ENCODE results near the gene ZNF320. TPM values are rescaled to one million over a fixed set of nuclear protein-coding genes. Genes with fewer than 3 reads are reported as not detected.

The ZNF320 gene
- total and polyA plus RNA-seq, 9 of the 15 experiments (the other 6 are each of a cell fraction or from before 2014, with no cell fraction given), result 5.4 to 25.6 (median 11.7) TPM

GRCh38 chr19:52942386-52943133 is 45.1 kb upstream of the ZNF320 start (continued):
- TF ChIP-seq SRF (CRISPR knock-in tag; IDR thresholded peaks at IDR 0.05), result peak in 1 of 2 experiments; percentile 61; a peak in 1 of 4 replicates
- TF ChIP-seq PML (IDR thresholded peaks at IDR 0.05; ENCODE audit: low read length), result peak; percentile 68; the same call in 1 of the 2 replicates
- TF ChIP-seq CREM (IDR thresholded peaks at IDR 0.05; ENCODE audit: low read depth), result peak; percentile 81
- no peak for TF ChIP-seq MED1 (CRISPR knock-in tag; IDR thresholded peaks at IDR 0.05; ENCODE audit: borderline replicate concordance)
- no peak for TF ChIP-seq NEUROD1 (IDR thresholded peaks at IDR 0.05; ENCODE audit: borderline replicate concordance, low read depth, low read length, partially characterized antibody)
- no peak for TF ChIP-seq KDM1A (IDR thresholded peaks at IDR 0.05)
- TF ChIP-seq, protein P1, sequence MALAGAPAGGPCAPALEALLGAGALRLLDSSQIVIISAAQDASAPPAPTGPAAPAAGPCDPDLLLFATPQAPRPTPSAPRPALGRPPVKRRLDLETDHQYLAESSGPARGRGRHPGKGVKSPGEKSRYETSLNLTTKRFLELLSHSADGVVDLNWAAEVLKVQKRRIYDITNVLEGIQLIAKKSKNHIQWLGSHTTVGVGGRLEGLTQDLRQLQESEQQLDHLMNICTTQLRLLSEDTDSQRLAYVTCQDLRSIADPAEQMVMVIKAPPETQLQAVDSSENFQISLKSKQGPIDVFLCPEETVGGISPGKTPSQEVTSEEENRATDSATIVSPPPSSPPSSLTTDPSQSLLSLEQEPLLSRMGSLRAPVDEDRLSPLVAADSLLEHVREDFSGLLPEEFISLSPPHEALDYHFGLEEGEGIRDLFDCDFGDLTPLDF (CRISPR knock-in tag; IDR thresholded peaks at IDR 0.05), result no peak
- TF ChIP-seq PTTG1 (tag; IDR thresholded peaks at IDR 0.05; ENCODE audit: low read depth), result no peak
- TF ChIP-seq, protein P2, sequence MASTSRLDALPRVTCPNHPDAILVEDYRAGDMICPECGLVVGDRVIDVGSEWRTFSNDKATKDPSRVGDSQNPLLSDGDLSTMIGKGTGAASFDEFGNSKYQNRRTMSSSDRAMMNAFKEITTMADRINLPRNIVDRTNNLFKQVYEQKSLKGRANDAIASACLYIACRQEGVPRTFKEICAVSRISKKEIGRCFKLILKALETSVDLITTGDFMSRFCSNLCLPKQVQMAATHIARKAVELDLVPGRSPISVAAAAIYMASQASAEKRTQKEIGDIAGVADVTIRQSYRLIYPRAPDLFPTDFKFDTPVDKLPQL (IDR thresholded peaks at IDR 0.05; ENCODE audit: extremely low read depth, insufficient read length), result no peak
- TF ChIP-seq HDGF (IDR thresholded peaks at IDR 0.05), result no peak
- no peak for TF ChIP-seq SMAD1 (IDR thresholded peaks at IDR 0.05; ENCODE audit: low read depth, low read length, partially characterized antibody)
- TF ChIP-seq EHMT2 (IDR thresholded peaks at IDR 0.05), result no peak
- peak; percentile 91 for TF ChIP-seq ELF2 (CRISPR knock-in tag; IDR thresholded peaks at IDR 0.05)
- no peak for TF ChIP-seq ZBTB1 (CRISPR knock-in tag; IDR thresholded peaks at IDR 0.05; ENCODE audit: borderline replicate concordance, low read depth)
- peak; percentile 84 for TF ChIP-seq ATF7 (IDR thresholded peaks at IDR 0.05)
- TF ChIP-seq RB1 (IDR thresholded peaks at IDR 0.05; ENCODE audit: low read depth), result no peak
- no peak for TF ChIP-seq COPS2 (conservative IDR thresholded peaks at IDR 0.05)
- no peak for TF ChIP-seq NBN (IDR thresholded peaks at IDR 0.05; ENCODE audit: low read depth)
- no peak for TF ChIP-seq GABPB1 (CRISPR knock-in tag; IDR thresholded peaks at IDR 0.05)
- TF ChIP-seq LCOR (CRISPR knock-in tag; IDR thresholded peaks at IDR 0.05), result no peak
- no peak for TF ChIP-seq PCBP2 (IDR thresholded peaks at IDR 0.05; ENCODE audit: low read depth, low read length, poor library complexity, severe bottlenecking)
- TF ChIP-seq ZNF165 (CRISPR knock-in tag; IDR thresholded peaks at IDR 0.05; ENCODE audit: borderline replicate concordance), result no peak
- TF ChIP-seq TAF7 (tag; IDR thresholded peaks at IDR 0.05), result peak; percentile 46; the same call in 1 of the 2 replicates
- peak; percentile 85 for TF ChIP-seq CTBP1 (IDR thresholded peaks at IDR 0.05; ENCODE audit: borderline replicate concordance)
- no peak for TF ChIP-seq ZNF175 (CRISPR knock-in tag; IDR thresholded peaks at IDR 0.05; ENCODE audit: low read depth)
- no peak for TF ChIP-seq TFAM (CRISPR knock-in tag; conservative IDR thresholded peaks at IDR 0.05)

All from K562 (cell line).